Esophagus muscularis mucosa (tissue), 4 donors: Measurements from ENCODE around the gene GP1BB. TPM values are rescaled to one million over a fixed set of nuclear protein-coding genes. Genes with fewer than 3 reads are reported as not detected.
"Not testable (repeated sequence)": the region's sequence is repeated elsewhere in the genome, so short reads cannot be mapped to it uniquely, and the experiment has no call there.

ENCODE experiments used
- DNase-seq: peaks from one replicate; pipeline ENCODE4 v3.0.0-alpha.2; 2017; ENCODE audit errors: extremely low spot score
- H3K27ac ChIP-seq, 4 donors: fragments of 200-600 bp; sonication (generic); replicated peaks in 1 of 4; 1 replicate in 3 of 4; 2 replicates in 1 of 4; pipeline ENCODE4 v1.5.1; 2016 to 2019; ENCODE audit warnings: mild to moderate bottlenecking in 1 of 4
- H3K27me3 ChIP-seq, 4 donors: fragments of 200-600 bp; sonication (generic); one replicate each; pipeline versions ENCODE4 v1.5.1 to v1.6.0; 2016 to 2019
- H3K36me3 ChIP-seq, 4 donors: fragments of 200-600 bp; sonication (generic); one replicate each; pipeline ENCODE4 v1.5.1; 2016 to 2019
- H3K4me1 ChIP-seq, 4 donors: fragments of 200-600 bp; sonication (generic); one replicate each; pipeline ENCODE4 v1.5.1; 2016 to 2019
- H3K4me3 ChIP-seq, 4 donors: fragments of 200-600 bp; sonication (generic); 1 replicate in 2 of 4; 2 replicates in 2 of 4; pipeline ENCODE4 v1.5.1; 2016 to 2019; ENCODE audit warnings: mild to moderate bottlenecking in 4 of 4, moderate library complexity in 1 of 4
- H3K9me3 ChIP-seq, 4 donors: fragments of 200-600 bp; sonication (generic); 1 replicate in 3 of 4; 2 replicates in 1 of 4; pipeline ENCODE4 v1.5.1; 2016 to 2019
- CTCF ChIP-seq, 3 experiments: fragments of 200-600 bp in 2 of 3; fragments of 450-650 bp in 1 of 3; sonication (generic) in 2 of 3; IDR thresholded peaks; one replicate each; pipeline ENCODE4 v1.5.1; 2017 to 2019; ENCODE audit warnings: antibody characterized with exemption in 3 of 3, mild to moderate bottlenecking in 2 of 3, moderate library complexity in 1 of 3
- EP300 ChIP-seq: sonication (generic); formaldehyde crosslinking; IDR thresholded peaks from one replicate; pipeline ENCODE4 v1.6.1; 2017; ENCODE audit warnings: antibody characterized with exemption
- POLR2A ChIP-seq: fragments of 450-650 bp; IDR thresholded peaks from one replicate; pipeline ENCODE4 v1.6.1; 2017; ENCODE audit warnings: antibody characterized with exemption, moderate library complexity, mild to moderate bottlenecking, low read depth
- POLR2AphosphoS5 ChIP-seq, 2 donors: sonication (generic); formaldehyde crosslinking; IDR thresholded peaks; one replicate each; pipeline ENCODE4 v1.6.1; 2017; ENCODE audit warnings: antibody characterized with exemption in 2 of 2
- WGBS: methylation state at CpG from one replicate; pipeline ENCODE4 v1.1.5; 2018; 5-methylcytosine and 5-hydroxymethylcytosine counted together
- intact Hi-C: fragments of 100-400 bp; cut with DNase I; formaldehyde crosslinking; loops from one replicate; pipeline ENCODE4 v1.15.1; 2023
- total RNA-seq, 4 donors: library from RNA; depleted of rRNA; stranded (reverse); fragments of >200 nt; gene quantifications; one replicate each; pipeline versions ENCODE4 v1.1.0 to v1.2.1, GENCODE V29; 2016

The GP1BB gene
- total RNA-seq, 4 donors from 2014 or later: 1.7 to 16.7 (median 5.7) TPM

GRCh38 chr22:19675428-19675827 lies 47.9 kb upstream of the GP1BB start:
- no peak overlapping the region for H3K4me3 ChIP-seq
- intact Hi-C loops: no loop called here
- 92% methylated on average over 7 of the region's 7 CpGs for WGBS
- no peak for TF ChIP-seq POLR2AphosphoS5 (IDR thresholded peaks at IDR 0.05)
- TF ChIP-seq CTCF (IDR thresholded peaks at IDR 0.05): no peak
- TF ChIP-seq EP300: no peak
- no peak for TF ChIP-seq POLR2A
- H3K4me1 ChIP-seq: peaks cover 0 to 4% (median 3%) of the 10 kb centered on the region in 4 donors
- H3K27ac ChIP-seq: no peak overlapping the region
- peaks cover 0 to 31% (median 0%) of the 10 kb centered on the region in 4 donors for H3K27me3 ChIP-seq
- no peak for DNase-seq
- no peaks in the 10 kb centered on the region for H3K36me3 ChIP-seq
- H3K9me3 ChIP-seq: no peaks in the 10 kb centered on the region

- H3K4me3 ChIP-seq, DNase-seq, H3K4me1 ChIP-seq, H3K9me3 ChIP-seq, H3K36me3 ChIP-seq, intact Hi-C loops, H3K27ac ChIP-seq: not testable (repeated sequence)
- WGBS: 91% methylated on average over 1 of the region's 1 CpG
- H3K27me3 ChIP-seq: peaks cover 0 to 38% (median 0%) of the 10 kb centered on the region in 4 donors
These were observed 46.9 kb upstream of the GP1BB start for GRCh38 chr22:19676437-19676836.

GRCh38 chr22:19678949-19679521 lies 44.3 kb upstream of the GP1BB start:
- intact Hi-C loops: loop anchor here (1.0 kb wide), 1 partner anchor 39 kb away; no protein-coding TSS in a partner anchor
- Histone ChIP-seq H3K36me3 (no peaks in the 10 kb centered on the region), H3K27ac (no peak overlapping the region), H3K4me3 (no peak overlapping the region), H3K9me3 (no peaks in the 10 kb centered on the region), H3K4me1 (peaks cover 0 to 4% (median 3%) of the 10 kb centered on the region in 4 donors), H3K27me3 (peaks cover 0 to 42% (median 0%) of the 10 kb centered on the region in 4 donors)
- TF ChIP-seq POLR2AphosphoS5 (IDR thresholded peaks at IDR 0.05): no peak
- no peak for TF ChIP-seq EP300
- TF ChIP-seq CTCF (IDR thresholded peaks at IDR 0.05): no peak
- TF ChIP-seq POLR2A: no peak
- no peak for DNase-seq
- 56% methylated on average over 3 of the region's 11 CpGs for WGBS

- Histone ChIP-seq H3K4me1 (peaks cover 0 to 4% (median 3%) of the 10 kb centered on the region in 4 donors), H3K27ac (no peak overlapping the region), H3K9me3 (no peaks in the 10 kb centered on the region), H3K36me3 (no peaks in the 10 kb centered on the region), H3K4me3 (no peak overlapping the region), H3K27me3 (peaks cover 0 to 37% (median 0%) of the 10 kb centered on the region in 4 donors)
- DNase-seq: no peak
- intact Hi-C loops: loop anchor here (1.0 kb wide), 1 partner anchor 39 kb away; no protein-coding TSS in a partner anchor
- TF ChIP-seq POLR2A: no peak
- peak; percentile 66 to 83 (median 83) for TF ChIP-seq CTCF (IDR thresholded peaks at IDR 0.05)
- no peak for TF ChIP-seq EP300
- 41% methylated on average over 4 of the region's 14 CpGs for WGBS
These were observed 43.7 kb upstream of the GP1BB start for GRCh38 chr22:19679522-19680101.

- intact Hi-C loops: no loop called here
- Histone ChIP-seq H3K4me1 (peaks cover 0 to 4% (median 3%) of the 10 kb centered on the region in 4 donors), H3K9me3 (no peaks in the 10 kb centered on the region), H3K36me3 (no peaks in the 10 kb centered on the region), H3K27ac (no peak overlapping the region), H3K4me3 (no peak overlapping the region), H3K27me3 (peaks cover 0 to 33% (median 0%) of the 10 kb centered on the region in 4 donors)
- 91% methylated on average over 16 of the region's 16 CpGs for WGBS
- DNase-seq: no peak
- TF ChIP-seq POLR2A (no peak), EP300 (no peak), CTCF (IDR thresholded peaks at IDR 0.05) (no peak), POLR2AphosphoS5 (IDR thresholded peaks at IDR 0.05) (no peak)
These were observed 43.0 kb upstream of the GP1BB start for GRCh38 chr22:19680287-19680881.
